Glutamatergic neuron (in vitro differentiated cells): ENCODE measurements around the gene MIA2. TPM values are rescaled to one million over a fixed set of nuclear protein-coding genes. Genes with fewer than 3 reads are reported as not detected.
"Not testable (repeated sequence)": the region's sequence is repeated elsewhere in the genome, so short reads cannot be mapped to it uniquely, and the experiment has no call there.

Experiments
- DNase-seq: peaks from one replicate; pipeline ENCODE4 v3.0.0; 2022
- H3K27ac Mint-ChIP-seq: one replicate; pipeline ENCODE4 v1.8.0; 2020; ENCODE audit warnings: mild to moderate bottlenecking, mixed read lengths, inconsistent platforms; ENCODE audit not compliant: unreplicated experiment
- H3K27me3 Mint-ChIP-seq: one replicate; pipeline ENCODE4 v1.8.0; 2020; ENCODE audit warnings: mild to moderate bottlenecking, moderate library complexity, mixed read lengths, inconsistent platforms; ENCODE audit not compliant: unreplicated experiment
- H3K36me3 Mint-ChIP-seq: one replicate; pipeline ENCODE4 v1.8.0; 2020; ENCODE audit warnings: mild to moderate bottlenecking, mixed read lengths, inconsistent platforms; ENCODE audit not compliant: unreplicated experiment
- H3K4me1 Mint-ChIP-seq: one replicate; pipeline ENCODE4 v1.8.0; 2020; ENCODE audit warnings: mild to moderate bottlenecking, low read depth, mixed read lengths, inconsistent platforms; ENCODE audit not compliant: unreplicated experiment
- H3K4me3 Mint-ChIP-seq: one replicate; pipeline ENCODE4 v1.8.0; 2020; ENCODE audit warnings: mild to moderate bottlenecking, mixed read lengths, inconsistent platforms; ENCODE audit not compliant: unreplicated experiment
- H3K9me3 Mint-ChIP-seq: one replicate; pipeline ENCODE4 v1.8.0; 2020; ENCODE audit warnings: mild to moderate bottlenecking, moderate library complexity, mixed read lengths, inconsistent platforms; ENCODE audit not compliant: unreplicated experiment
- total RNA-seq: library from RNA; stranded (reverse); fragmentation: NEBNext Ultra II Directional; extraction: Animal tissue kit (Norgen Biotek cat#: 25700); gene quantifications from one replicate; pipeline ENCODE4 v1.2.1, GENCODE V29; 2021; ENCODE audit not compliant: unreplicated experiment
- TF ChIP-seq, protein P1 (sequence below): fragments of 200-600 bp; sonication (generic); IDR thresholded peaks from one replicate; pipeline ENCODE4 v1.5.0; 2021; ENCODE audit not compliant: partially characterized antibody, unreplicated experiment

The MIA2 gene
- total RNA-seq, 1 donor from 2014 or later, result 9.7 TPM

DNA sequence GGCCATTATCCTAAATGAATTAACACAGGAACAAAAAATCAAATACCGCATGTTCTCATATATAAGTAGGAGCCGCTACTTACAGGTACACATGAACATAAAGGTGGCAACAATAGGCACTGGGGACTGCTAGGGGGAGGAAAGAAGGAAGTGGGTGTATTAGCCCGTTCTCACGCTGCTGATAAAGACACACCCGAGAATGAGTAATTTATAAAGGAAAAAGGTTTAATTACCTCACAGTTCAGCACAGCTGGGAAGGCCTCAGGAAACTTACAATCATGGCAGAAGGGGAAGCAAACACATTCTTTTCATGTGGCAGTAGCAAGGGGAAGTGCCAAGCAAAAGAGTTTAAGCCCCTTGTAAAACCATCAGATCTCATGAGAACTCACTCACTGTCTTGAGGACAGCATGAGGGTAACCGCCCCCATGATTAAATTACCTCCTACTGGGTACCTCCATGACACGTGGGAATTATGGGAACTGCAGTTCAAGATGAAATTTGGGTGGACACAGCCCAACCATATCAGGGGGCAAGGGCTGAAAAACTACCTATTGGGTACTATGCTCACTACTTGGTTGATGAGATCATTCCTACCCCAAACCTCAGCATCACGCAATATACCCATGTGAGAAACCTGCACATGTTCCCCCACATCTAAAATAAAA lies 16.4 kb upstream of the MIA2 start:
- no peak for DNase-seq
- TF ChIP-seq, protein P1, sequence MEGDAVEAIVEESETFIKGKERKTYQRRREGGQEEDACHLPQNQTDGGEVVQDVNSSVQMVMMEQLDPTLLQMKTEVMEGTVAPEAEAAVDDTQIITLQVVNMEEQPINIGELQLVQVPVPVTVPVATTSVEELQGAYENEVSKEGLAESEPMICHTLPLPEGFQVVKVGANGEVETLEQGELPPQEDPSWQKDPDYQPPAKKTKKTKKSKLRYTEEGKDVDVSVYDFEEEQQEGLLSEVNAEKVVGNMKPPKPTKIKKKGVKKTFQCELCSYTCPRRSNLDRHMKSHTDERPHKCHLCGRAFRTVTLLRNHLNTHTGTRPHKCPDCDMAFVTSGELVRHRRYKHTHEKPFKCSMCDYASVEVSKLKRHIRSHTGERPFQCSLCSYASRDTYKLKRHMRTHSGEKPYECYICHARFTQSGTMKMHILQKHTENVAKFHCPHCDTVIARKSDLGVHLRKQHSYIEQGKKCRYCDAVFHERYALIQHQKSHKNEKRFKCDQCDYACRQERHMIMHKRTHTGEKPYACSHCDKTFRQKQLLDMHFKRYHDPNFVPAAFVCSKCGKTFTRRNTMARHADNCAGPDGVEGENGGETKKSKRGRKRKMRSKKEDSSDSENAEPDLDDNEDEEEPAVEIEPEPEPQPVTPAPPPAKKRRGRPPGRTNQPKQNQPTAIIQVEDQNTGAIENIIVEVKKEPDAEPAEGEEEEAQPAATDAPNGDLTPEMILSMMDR, result no peak
- no peaks in the 10 kb centered on the region for H3K27me3 Mint-ChIP-seq
- peaks cover 3% of the 10 kb centered on the region for H3K4me1 Mint-ChIP-seq
- H3K4me3 Mint-ChIP-seq, result no peak overlapping the region
- H3K36me3 Mint-ChIP-seq, result no peaks in the 10 kb centered on the region
- H3K9me3 Mint-ChIP-seq, result no peaks in the 10 kb centered on the region
- no peak overlapping the region for H3K27ac Mint-ChIP-seq

DNA sequence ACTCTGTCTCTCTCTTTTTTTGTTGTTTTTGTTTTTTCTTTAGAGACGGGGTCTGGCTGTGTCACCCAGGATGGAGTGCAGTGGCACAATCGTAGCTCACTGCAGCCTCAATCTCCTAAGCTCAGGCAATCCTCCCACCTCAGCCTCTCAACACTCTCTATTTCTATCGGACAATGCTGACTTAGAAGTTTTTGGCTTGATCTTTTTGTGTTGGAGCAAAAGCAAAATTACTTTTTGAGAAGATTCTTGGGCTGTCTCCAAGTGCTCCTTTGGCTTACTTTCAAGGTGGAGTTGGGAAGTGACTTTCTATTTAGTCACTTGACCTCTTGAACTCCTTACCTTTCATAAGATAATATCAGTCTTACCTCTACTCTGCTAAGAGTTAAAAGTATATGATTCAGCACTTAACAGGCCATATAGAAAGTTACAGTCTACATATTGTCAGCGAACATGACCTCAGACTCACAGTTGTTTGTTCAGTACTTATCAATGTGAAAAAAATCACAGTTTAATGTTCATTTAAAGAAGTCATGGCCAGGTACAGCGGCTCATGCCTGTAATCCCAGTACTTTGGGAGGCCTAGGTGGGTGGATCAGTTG lies 15.4 kb upstream of the MIA2 start:
- H3K27me3 Mint-ChIP-seq, result no peaks in the 10 kb centered on the region

DNA sequence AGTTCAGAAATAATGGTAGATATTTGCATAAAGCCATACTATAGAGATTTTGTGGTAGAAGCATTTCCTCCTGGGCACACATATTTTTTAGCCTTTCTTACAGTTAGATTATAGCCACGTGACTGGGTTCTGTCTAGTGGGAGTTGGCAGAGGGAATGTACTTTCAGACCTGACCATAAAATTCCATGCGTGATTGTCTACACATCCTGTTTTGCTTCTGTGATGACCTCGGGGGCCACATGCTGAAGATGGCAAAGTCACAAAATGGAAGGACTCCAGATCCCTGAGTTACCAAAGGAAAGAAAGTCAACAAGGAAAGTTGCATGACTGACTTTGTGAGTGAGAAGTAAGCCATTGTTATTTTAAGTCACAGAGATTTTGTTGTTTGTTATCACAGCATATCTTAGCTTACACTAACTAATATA lies 14.6 kb upstream of the MIA2 start:
- no peak for DNase-seq
- Mint-ChIP-seq H3K27ac (no peak overlapping the region), H3K9me3 (no peaks in the 10 kb centered on the region), H3K27me3 (no peaks in the 10 kb centered on the region), H3K4me3 (no peak overlapping the region), H3K4me1 (no peaks in the 10 kb centered on the region), H3K36me3 (no peaks in the 10 kb centered on the region)
- TF ChIP-seq, protein P1, result no peak

More for the DNA sequence above, 15.4 kb upstream of the MIA2 start:
- no peak overlapping the region for H3K27ac Mint-ChIP-seq
- H3K4me3 Mint-ChIP-seq, result no peak overlapping the region
- DNase-seq, result no peak
- TF ChIP-seq, protein P1, result no peak
- H3K36me3 Mint-ChIP-seq, result no peaks in the 10 kb centered on the region
- no peaks in the 10 kb centered on the region for H3K9me3 Mint-ChIP-seq
- no peaks in the 10 kb centered on the region for H3K4me1 Mint-ChIP-seq

DNA sequence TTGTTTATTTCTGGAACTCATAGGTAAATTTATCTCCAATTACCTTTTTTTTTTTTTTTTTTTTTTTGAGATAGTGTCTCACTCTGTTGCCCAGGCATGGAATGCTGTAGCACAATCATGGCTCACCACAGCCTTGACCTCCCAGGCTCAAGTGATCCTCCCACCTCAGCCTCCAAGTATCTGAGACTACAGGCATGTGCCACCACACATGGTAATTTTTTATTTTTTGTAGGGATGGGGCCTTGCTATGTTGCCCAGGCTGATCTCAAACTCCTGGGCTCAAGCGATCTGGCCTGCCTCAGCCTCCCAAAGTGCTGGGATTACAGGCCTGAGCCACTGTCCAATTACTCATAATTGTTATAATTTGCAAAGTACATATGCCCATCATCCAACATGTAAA lies 13.2 kb upstream of the MIA2 start:
- not testable (repeated sequence) for H3K36me3 Mint-ChIP-seq, H3K27ac Mint-ChIP-seq, H3K9me3 Mint-ChIP-seq, H3K4me3 Mint-ChIP-seq, DNase-seq, H3K4me1 Mint-ChIP-seq, H3K27me3 Mint-ChIP-seq

DNA sequence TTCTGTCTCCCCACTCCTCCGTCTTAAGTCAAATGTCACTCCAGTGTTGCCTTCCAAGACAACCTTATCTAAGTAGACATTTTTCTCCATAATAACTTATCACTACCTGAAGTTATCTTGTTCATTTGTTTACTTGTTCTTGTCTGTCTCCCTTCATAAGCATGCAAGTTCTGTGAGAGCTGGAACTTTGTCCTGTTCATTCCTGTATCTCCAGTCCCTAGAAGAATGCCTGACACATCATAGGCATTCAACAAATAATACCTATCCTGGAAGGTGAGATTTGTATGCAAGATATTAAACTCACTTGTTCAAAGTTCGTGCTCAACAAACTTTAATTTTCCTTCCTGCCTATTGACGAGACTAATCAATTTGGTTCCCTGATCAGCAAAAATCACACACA lies 5.7 kb upstream of the MIA2 start:
- no peak for DNase-seq
- TF ChIP-seq, protein P1, result no peak
- no peak overlapping the region for H3K4me3 Mint-ChIP-seq
- H3K27ac Mint-ChIP-seq, result no peak overlapping the region
- no peaks in the 10 kb centered on the region for H3K9me3 Mint-ChIP-seq
- no peaks in the 10 kb centered on the region for H3K27me3 Mint-ChIP-seq
- H3K4me1 Mint-ChIP-seq, result no peaks in the 10 kb centered on the region
- H3K36me3 Mint-ChIP-seq, result no peaks in the 10 kb centered on the region
